Measurements from ENCODE around the gene DNAH9.

- TF ChIP-seq CTCF (IDR thresholded peaks at IDR 0.05; ENCODE audit: control extremely low read depth in 1 of 3, insufficient read depth in 1 of 3, low read depth in 1 of 3, low read length in 3 of 3) (no peak), SIN3A (conservative IDR thresholded peaks at IDR 0.05 in 1 of 2, IDR thresholded peaks at IDR 0.05 in 1 of 2; ENCODE audit: low read depth in 1 of 2, low read length in 2 of 2) (no peak), RFX5 (IDR thresholded peaks at IDR 0.05; ENCODE audit: borderline replicate concordance, low read depth, low read length) (no peak), TAF1 (IDR thresholded peaks at IDR 0.05; ENCODE audit: low read depth, low read length) (no peak), CEBPB (IDR thresholded peaks at IDR 0.05; ENCODE audit: low read depth, low read length) (no peak), SIX5 (IDR thresholded peaks at IDR 0.05; ENCODE audit: low read depth, low read length) (no peak), CBX8 (IDR thresholded peaks at IDR 0.05; ENCODE audit: borderline replicate concordance, low read depth, low read length) (no peak), EGR1 (IDR thresholded peaks at IDR 0.05; ENCODE audit: borderline replicate concordance, low read depth, low read length) (no peak), POLR2A (IDR thresholded peaks at IDR 0.05; ENCODE audit: control extremely low read depth in 1 of 2, low read depth in 2 of 2, low read length in 2 of 2) (no peak), POLR2AphosphoS5 (IDR thresholded peaks at IDR 0.05; ENCODE audit: low read depth, low read length) (no peak), EZH2 (IDR thresholded peaks at IDR 0.05; ENCODE audit: low read depth, low read length, severe bottlenecking) (no peak), JUN (IDR thresholded peaks at IDR 0.05; ENCODE audit: low read depth, low read length) (no peak)
Observed at GRCh38 chr17:11805952-11806351, 207.7 kb downstream of the DNAH9 start.

All from H1 (cell line).